ENCODE data around the gene SCML1.

SCML1 gene

DNA sequence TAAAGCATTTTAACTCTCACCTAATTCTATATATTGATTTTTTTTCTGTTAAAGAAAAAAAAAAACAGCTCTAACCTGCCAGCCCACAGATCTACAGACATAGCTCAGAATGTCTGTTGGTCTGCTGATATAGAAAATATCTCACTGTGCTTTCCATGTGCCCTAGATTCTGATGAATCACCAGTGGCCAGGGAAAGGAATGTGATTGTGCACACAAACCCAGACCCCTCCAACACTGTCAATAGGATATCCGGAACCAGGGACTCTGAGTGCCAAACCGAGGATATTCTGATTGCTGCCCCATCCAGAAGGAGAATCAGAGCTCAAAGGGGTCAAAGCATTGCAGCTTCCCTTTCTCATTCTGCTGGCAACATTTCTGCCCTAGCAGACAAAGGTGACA is 12.1 kb upstream of the SCML1 start:
- H3K4me1 Mint-ChIP-seq (ENCODE audit: low read depth), result no peaks in the 10 kb centered on the region
- no peaks in the 10 kb centered on the region for H3K9me3 Mint-ChIP-seq
- no peaks in the 10 kb centered on the region for H3K27me3 Mint-ChIP-seq
- H3K27ac Mint-ChIP-seq, result no peak overlapping the region
- no peak overlapping the region for H3K4me3 Mint-ChIP-seq
- no peaks in the 10 kb centered on the region for H3K36me3 Mint-ChIP-seq (ENCODE audit: low read depth)

DNA sequence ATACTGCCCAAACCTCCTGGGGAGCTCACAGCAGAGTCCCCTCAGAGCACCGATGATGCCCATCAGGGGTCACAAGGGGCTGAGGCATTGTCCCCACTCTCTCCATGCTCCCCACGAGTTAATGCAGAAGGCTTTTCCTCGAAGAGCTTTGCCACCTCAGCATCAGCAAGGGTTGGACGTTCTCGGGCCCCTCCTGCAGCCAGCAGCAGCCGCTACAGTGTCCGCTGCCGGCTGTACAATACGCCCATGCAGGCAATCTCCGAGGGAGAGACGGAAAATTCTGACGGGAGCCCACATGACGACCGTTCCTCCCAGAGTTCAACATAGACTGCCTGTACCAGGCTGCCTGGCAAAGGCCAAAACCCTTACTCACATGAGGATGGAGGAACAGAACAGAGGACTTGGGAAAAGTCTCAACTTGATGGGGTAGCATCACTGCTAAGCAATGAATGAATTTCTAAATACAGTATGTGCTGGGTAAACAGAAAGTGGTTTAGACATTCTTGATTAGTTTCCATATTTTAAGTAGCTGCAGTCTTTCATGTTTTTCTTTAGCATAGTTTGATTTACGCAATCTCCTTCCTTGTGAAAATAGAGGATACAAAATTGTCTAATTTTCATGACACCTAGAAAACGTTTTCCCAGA is 5.0 kb upstream of the SCML1 start:
- no peak overlapping the region for H3K4me3 Mint-ChIP-seq
- no peaks in the 10 kb centered on the region for H3K36me3 Mint-ChIP-seq (ENCODE audit: low read depth)
- no peaks in the 10 kb centered on the region for H3K4me1 Mint-ChIP-seq (ENCODE audit: low read depth)
- no peaks in the 10 kb centered on the region for H3K27me3 Mint-ChIP-seq
- no peaks in the 10 kb centered on the region for H3K9me3 Mint-ChIP-seq
- H3K27ac Mint-ChIP-seq, result no peak overlapping the region

- no peaks in the 10 kb centered on the region for H3K27me3 Mint-ChIP-seq
- no peaks in the 10 kb centered on the region for H3K36me3 Mint-ChIP-seq (ENCODE audit: low read depth)
- H3K4me1 Mint-ChIP-seq (ENCODE audit: low read depth), result peaks cover 26% of the 10 kb centered on the region
- no peaks in the 10 kb centered on the region for H3K9me3 Mint-ChIP-seq
- no peak overlapping the region for H3K27ac Mint-ChIP-seq
- no peak overlapping the region for H3K4me3 Mint-ChIP-seq
Measured at GRCh38 chrX:17735406-17735805, 1.9 kb upstream of the SCML1 start.

DNA sequence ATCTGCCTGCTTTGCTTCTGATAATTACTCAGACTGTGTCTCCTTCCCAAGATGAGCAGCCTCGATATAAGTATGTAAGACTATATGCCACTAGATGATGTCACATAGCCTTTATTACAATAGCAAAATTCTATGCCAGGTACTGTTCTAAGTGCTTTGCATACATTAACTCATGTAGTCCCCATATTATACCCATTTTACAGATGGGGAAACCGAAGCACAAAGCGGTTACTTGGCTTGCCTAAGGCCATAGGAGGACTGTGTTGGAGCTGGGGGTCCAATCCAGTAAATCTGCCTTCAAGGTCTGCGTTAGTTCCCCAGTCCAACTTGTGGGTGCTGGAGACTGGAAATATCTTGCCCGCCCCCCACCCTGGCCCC is 826 bp upstream of the SCML1 start:
- Mint-ChIP-seq H3K4me1 (ENCODE audit: low read depth) (peaks cover 29% of the 10 kb centered on the region), H3K27me3 (no peaks in the 10 kb centered on the region), H3K36me3 (ENCODE audit: low read depth) (no peaks in the 10 kb centered on the region), H3K27ac (peak overlapping the region; percentile 74), H3K4me3 (peak overlapping the region; percentile 76), H3K9me3 (no peaks in the 10 kb centered on the region)

- peaks cover 30% of the 10 kb centered on the region for H3K4me1 Mint-ChIP-seq (ENCODE audit: low read depth)
- peak overlapping the region; percentile 88 for H3K4me3 Mint-ChIP-seq
- H3K9me3 Mint-ChIP-seq, result no peaks in the 10 kb centered on the region
- no peaks in the 10 kb centered on the region for H3K27me3 Mint-ChIP-seq
- H3K36me3 Mint-ChIP-seq (ENCODE audit: low read depth), result no peaks in the 10 kb centered on the region
- peak overlapping the region; percentile 93 for H3K27ac Mint-ChIP-seq
Measured at GRCh38 chrX:17737710-17737985, 355 bp downstream of the SCML1 start.

DNA sequence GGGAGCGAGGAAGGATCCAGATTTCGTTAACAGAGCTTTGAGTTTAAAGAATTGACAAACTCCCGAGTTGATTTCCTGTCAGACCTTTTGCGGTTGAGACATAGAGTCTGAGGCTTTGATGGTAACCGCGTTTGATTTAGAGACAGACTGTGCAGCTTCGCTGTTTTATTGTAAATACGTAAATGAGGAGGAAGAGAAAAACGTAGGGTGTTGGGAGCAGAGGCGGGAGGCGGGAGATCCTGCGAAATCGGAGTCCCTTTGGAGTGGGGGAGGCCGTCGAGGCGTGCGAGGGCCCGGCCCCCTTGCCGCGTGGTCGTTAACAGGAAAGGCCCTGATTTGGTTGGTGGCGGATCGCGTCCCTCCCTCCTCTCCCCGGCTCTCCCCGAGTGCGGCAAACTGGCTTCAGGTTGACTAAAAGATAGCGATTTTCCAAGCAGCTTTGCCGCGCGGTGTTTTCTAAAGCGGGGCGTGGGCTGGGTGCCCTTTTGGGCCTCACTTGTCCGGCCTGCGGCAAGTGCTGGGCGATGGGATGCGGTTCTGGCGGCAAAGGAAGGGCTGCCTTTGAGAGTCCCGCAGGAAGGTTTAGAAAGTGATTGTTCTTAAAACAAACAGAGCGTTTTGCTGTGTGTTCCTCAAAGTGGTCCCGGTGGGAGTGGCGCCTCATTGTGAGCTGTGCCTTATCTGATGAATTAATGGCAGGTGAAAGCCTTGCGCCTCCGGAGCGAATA is 857 bp downstream of the SCML1 start:
- Mint-ChIP-seq H3K4me1 (ENCODE audit: low read depth) (peaks cover 35% of the 10 kb centered on the region), H3K9me3 (no peaks in the 10 kb centered on the region)

GRCh38 chrX:17738737-17739535 is 1.6 kb downstream of the SCML1 start:
- H3K36me3 Mint-ChIP-seq (ENCODE audit: low read depth), result no peaks in the 10 kb centered on the region
- H3K4me3 Mint-ChIP-seq, result peak overlapping the region; percentile 88
- H3K9me3 Mint-ChIP-seq, result no peaks in the 10 kb centered on the region
- H3K4me1 Mint-ChIP-seq (ENCODE audit: low read depth), result peaks cover 36% of the 10 kb centered on the region
- H3K27me3 Mint-ChIP-seq, result no peaks in the 10 kb centered on the region
- peak overlapping the region; percentile 93 for H3K27ac Mint-ChIP-seq

More for the DNA sequence above, 857 bp downstream of the SCML1 start:
- peak overlapping the region; percentile 93 for H3K27ac Mint-ChIP-seq
- H3K27me3 Mint-ChIP-seq, result no peaks in the 10 kb centered on the region
- H3K4me3 Mint-ChIP-seq, result peak overlapping the region; percentile 88
- H3K36me3 Mint-ChIP-seq (ENCODE audit: low read depth), result no peaks in the 10 kb centered on the region

DNA sequence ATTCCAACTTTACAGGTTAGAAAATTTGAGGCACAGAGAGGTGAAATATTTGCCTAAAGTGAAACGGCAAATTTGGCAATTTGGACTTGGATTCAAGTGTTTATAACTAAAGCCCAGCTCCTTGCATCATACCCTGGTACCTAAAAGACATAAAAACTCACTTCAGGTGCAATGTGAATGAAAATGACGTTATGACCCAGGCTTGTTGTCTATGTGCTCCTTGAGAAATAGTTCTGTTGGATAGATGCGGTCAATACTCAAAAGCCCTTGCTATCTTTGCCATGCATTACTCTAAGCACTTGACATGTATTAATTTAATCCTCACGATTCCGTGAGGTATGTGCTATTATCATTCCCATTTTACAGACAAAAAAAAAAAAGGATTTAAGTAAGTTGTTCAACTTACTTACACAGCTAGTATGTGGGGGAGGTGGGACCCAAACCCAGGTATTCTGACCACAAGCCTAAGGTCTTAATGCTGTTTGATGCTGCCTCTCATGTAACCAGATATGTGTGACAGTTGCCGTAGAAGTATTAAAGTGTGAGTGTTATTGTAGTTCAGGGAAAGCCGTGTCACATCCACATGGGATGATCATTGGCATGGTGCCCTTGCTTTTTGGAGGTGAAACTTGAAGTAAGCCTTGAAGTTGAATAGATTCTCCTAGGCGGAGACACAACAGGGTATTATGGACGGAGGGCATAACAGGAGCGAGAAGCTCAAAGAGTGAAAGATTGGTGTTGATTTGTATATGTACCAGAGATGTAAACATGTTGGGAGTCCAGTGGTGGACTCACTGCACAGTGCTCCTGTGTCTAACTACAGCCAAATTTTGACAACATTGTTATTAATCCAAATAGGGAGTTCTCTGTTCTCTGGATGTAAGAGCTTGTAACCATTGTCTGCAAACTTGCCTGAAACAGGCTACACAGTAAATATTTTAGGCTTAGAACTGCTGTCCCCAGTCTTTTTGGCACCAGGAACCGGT is 3.1 kb downstream of the SCML1 start:
- Mint-ChIP-seq H3K9me3 (no peaks in the 10 kb centered on the region), H3K27me3 (no peaks in the 10 kb centered on the region), H3K27ac (no peak overlapping the region), H3K4me3 (no peak overlapping the region), H3K4me1 (ENCODE audit: low read depth) (peaks cover 36% of the 10 kb centered on the region), H3K36me3 (ENCODE audit: low read depth) (no peaks in the 10 kb centered on the region)

DNA sequence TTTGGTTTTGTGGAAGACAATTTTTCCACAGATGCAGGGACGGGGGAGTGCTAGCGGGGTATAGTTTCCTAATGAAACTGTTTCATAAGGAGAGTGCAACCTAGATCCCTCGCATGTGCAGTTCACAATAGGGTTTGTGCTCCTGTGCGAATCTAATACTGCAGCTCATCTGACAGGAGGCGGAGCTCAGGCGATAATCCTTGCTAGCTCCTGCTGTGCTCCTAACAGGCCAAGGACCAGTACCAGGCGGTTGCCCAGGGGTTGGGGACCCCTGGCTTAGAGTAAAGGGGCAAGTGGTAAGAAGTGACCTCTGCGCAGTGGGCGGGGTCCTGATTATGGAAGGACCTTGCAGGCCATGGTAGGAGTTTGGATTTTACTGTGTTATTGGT is 3.8 kb downstream of the SCML1 start:
- Mint-ChIP-seq H3K4me3 (no peak overlapping the region), H3K36me3 (ENCODE audit: low read depth) (no peaks in the 10 kb centered on the region), H3K4me1 (ENCODE audit: low read depth) (peaks cover 36% of the 10 kb centered on the region), H3K27ac (no peak overlapping the region), H3K9me3 (no peaks in the 10 kb centered on the region), H3K27me3 (no peaks in the 10 kb centered on the region)

GRCh38 chrX:17743913-17744312 is 6.6 kb downstream of the SCML1 start:
- no peaks in the 10 kb centered on the region for H3K36me3 Mint-ChIP-seq (ENCODE audit: low read depth)
- peaks cover 21% of the 10 kb centered on the region for H3K4me1 Mint-ChIP-seq (ENCODE audit: low read depth)
- no peaks in the 10 kb centered on the region for H3K27me3 Mint-ChIP-seq
- H3K27ac Mint-ChIP-seq, result no peak overlapping the region
- no peak overlapping the region for H3K4me3 Mint-ChIP-seq
- H3K9me3 Mint-ChIP-seq, result no peaks in the 10 kb centered on the region

DNA sequence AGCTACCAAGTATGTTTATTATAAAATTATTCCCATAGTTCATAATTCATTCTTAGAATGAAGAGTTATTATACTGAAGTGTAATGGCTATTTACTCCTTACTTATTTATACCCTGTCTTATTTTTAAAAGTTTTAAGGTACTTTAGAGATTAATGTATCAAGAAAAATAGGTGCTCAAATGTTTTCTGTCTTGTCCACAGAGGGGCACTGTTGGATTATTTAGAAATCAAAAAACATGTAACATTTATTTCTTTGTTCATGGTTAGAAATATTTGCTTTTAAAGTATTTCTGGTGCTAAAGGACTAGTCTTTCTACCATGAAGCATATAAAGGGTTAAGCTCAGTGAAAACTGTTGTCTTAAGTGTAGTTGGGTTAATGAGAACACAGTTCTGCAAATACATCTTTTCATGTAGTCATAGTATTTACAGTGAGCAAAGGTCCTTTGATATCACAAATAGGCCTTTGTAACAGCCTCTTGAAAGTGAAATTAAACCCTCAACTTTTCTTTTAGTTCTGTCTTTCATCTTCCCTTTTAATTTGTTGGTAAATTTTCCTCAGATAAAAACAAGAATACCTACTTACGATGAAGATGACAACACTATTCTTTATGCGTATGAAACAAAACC is 7.7 kb downstream of the SCML1 start:
- Mint-ChIP-seq H3K4me1 (ENCODE audit: low read depth) (peaks cover 13% of the 10 kb centered on the region), H3K36me3 (ENCODE audit: low read depth) (no peaks in the 10 kb centered on the region), H3K4me3 (no peak overlapping the region), H3K9me3 (no peaks in the 10 kb centered on the region), H3K27me3 (no peaks in the 10 kb centered on the region), H3K27ac (no peak overlapping the region)

DNA sequence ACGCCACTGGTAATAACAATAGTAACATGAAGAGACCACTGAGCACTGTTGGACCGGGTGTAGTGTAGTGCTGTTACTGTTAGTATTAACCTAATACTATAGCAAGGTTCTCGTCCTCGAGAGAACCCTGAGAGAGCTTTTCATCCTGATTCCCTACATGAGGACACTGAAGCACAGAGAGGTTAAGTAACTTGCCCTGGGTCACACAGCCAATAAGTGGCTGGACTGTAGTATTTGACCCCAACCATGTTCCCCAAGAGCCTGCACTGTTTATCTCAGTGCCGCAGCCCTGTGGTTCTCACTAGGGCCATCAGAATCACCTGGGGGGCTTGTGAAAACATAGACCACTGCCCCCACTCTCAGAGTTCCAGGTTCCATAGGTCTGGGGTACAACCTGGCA is 10.4 kb downstream of the SCML1 start:
- Mint-ChIP-seq H3K9me3 (no peaks in the 10 kb centered on the region), H3K4me1 (ENCODE audit: low read depth) (peaks cover 6% of the 10 kb centered on the region), H3K27ac (no peak overlapping the region), H3K4me3 (no peak overlapping the region), H3K27me3 (no peaks in the 10 kb centered on the region), H3K36me3 (ENCODE audit: low read depth) (no peaks in the 10 kb centered on the region)

DNA sequence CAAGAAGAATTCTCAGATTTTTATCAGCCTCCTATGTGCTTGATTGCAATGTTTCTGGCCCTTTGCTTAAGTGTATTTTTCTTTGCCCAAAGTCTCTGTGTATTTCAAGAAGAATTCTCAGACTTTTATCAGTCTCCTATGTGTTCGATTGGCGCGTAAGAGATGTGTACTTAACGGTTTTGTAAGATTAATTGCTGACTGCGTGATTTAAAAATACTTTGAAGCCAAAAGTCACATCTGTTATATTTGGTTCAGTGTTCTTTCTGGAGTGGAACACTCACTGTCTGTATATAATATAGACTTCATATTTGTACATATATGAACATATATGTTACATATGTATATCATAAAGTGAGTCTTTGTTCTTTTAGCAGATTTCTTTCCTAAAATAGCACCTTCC is 11.4 kb downstream of the SCML1 start:
- no peaks in the 10 kb centered on the region for H3K36me3 Mint-ChIP-seq (ENCODE audit: low read depth)
- H3K27me3 Mint-ChIP-seq, result no peaks in the 10 kb centered on the region
- H3K4me3 Mint-ChIP-seq, result no peak overlapping the region
- no peaks in the 10 kb centered on the region for H3K4me1 Mint-ChIP-seq (ENCODE audit: low read depth)
- no peak overlapping the region for H3K27ac Mint-ChIP-seq
- no peaks in the 10 kb centered on the region for H3K9me3 Mint-ChIP-seq

DNA sequence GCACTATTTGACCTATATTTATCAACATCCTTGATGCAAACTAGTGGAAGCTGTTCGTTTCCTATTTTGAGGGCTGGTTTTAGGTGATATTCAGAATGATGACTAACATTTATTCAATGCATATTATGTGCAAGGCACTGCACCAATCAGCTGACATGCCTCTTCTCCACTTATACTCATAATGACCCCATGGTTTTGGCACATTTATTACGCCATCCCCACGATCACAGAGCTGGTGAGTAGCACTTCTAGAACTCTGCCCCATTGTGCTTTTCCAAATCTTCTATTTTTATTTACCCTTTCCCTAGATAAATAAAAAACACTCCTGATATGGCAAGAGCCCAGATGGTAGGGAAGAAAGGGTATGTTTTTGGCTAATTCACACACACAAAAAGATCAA is 13.1 kb downstream of the SCML1 start:
- Mint-ChIP-seq H3K4me3 (no peak overlapping the region), H3K27me3 (no peaks in the 10 kb centered on the region), H3K4me1 (ENCODE audit: low read depth) (no peaks in the 10 kb centered on the region), H3K9me3 (no peaks in the 10 kb centered on the region), H3K27ac (no peak overlapping the region), H3K36me3 (ENCODE audit: low read depth) (no peaks in the 10 kb centered on the region)

All from stimulated activated naive CD8-positive, alpha-beta T cell treated with anti-CD3 and anti-CD28 coated beads, Interleukin-15, Interleukin-2, amounts not matched to agents 100 ng/mL and 50 ng/mL, for 24 hours (primary cell).